Measurements from ENCODE around the gene REX1BD. TPM values are rescaled to one million over a fixed set of nuclear protein-coding genes. Genes with fewer than 3 reads are reported as not detected.
A peak's percentile ranks its signal among the peaks of the same experiment; 100 is the strongest.

Gene REX1BD
- total and polyA plus RNA-seq, 2 of the 13 experiments (the other 11 are each of a cell fraction or from before 2014, with no cell fraction given): 7.5 to 25.4 TPM

GRCh38 chr19:18590273-18591272, 2.0 kb downstream of the REX1BD start (continued):
- TF ChIP-seq IKZF5 (CRISPR knock-in tag; IDR thresholded peaks at IDR 0.05): no peak
- TF ChIP-seq TGIF2 (CRISPR knock-in tag; IDR thresholded peaks at IDR 0.05): 0 out of 2 replicates have a peak, but pooled peaks have one; percentile 15
- no peak for TF ChIP-seq ZNF121 (CRISPR knock-in tag; IDR thresholded peaks at IDR 0.05)
- TF ChIP-seq ZNF766 (CRISPR knock-in tag; IDR thresholded peaks at IDR 0.05; ENCODE audit: borderline replicate concordance): no peak
- peak; percentile 46; the same call in 1 of the 2 replicates for TF ChIP-seq THAP11 (CRISPR knock-in tag; IDR thresholded peaks at IDR 0.05)
- TF ChIP-seq ZNF484 (CRISPR knock-in tag; IDR thresholded peaks at IDR 0.05; ENCODE audit: borderline replicate concordance, low read depth): no peak
- no peak for TF ChIP-seq PLRG1 (conservative IDR thresholded peaks at IDR 0.05)
- 0 out of 2 replicates have a peak, but pooled peaks have one; percentile 64 for TF ChIP-seq HNF1B (CRISPR knock-in tag; IDR thresholded peaks at IDR 0.05)
- no peak for TF ChIP-seq NKX3-1 (CRISPR knock-in tag; IDR thresholded peaks at IDR 0.05)
- TF ChIP-seq CTCF (CRISPR knock-in tag; IDR thresholded peaks at IDR 0.05): peak; percentile 67
- TF ChIP-seq HMGXB4 (CRISPR knock-in tag; IDR thresholded peaks at IDR 0.05; ENCODE audit: borderline replicate concordance in 1 of 2, low read depth in 1 of 2): peak in 1 of 2 experiments; percentile 30; a peak in 2 of 4 replicates
- TF ChIP-seq AGO2 (optimal IDR thresholded peaks at IDR 0.05; ENCODE audit: low read depth, low read length): peak; percentile 92
- peak in 1 of 2 experiments; percentile 40; a peak in 1 of 4 replicates for TF ChIP-seq POLR2A (IDR thresholded peaks at IDR 0.05; ENCODE audit: insufficient read depth in 1 of 2, low read depth in 2 of 2, low read length in 2 of 2)
- no peak for TF ChIP-seq ZNF644 (CRISPR knock-in tag; IDR thresholded peaks at IDR 0.05; ENCODE audit: low read depth)
- TF ChIP-seq STAG1 (CRISPR knock-in tag; IDR thresholded peaks at IDR 0.05): peak; percentile 58
- no peak for TF ChIP-seq TEAD2 (CRISPR knock-in tag; IDR thresholded peaks at IDR 0.05)
- no peak for TF ChIP-seq FOXK2 (IDR thresholded peaks at IDR 0.05)
- TF ChIP-seq ZNF580 (CRISPR knock-in tag; IDR thresholded peaks at IDR 0.05; ENCODE audit: borderline replicate concordance, low read depth): no peak; the same call in 1 of the 2 replicates
- peak; percentile 60 for TF ChIP-seq RAD21 (CRISPR knock-in tag; IDR thresholded peaks at IDR 0.05)
- TF ChIP-seq ADNP (CRISPR knock-in tag; IDR thresholded peaks at IDR 0.05): no peak
- peak; percentile 11; the same call in 1 of the 2 replicates for TF ChIP-seq ZNF768 (CRISPR knock-in tag; IDR thresholded peaks at IDR 0.05)
- TF ChIP-seq GABPB1 (CRISPR knock-in tag; IDR thresholded peaks at IDR 0.05): no peak
- TF ChIP-seq ZNF274 (CRISPR knock-in tag; IDR thresholded peaks at IDR 0.05): 0 out of 2 replicates have a peak, but pooled peaks have one; percentile 27
